ENCODE measurements around the gene TMEM141. TPM values are rescaled to one million over a fixed set of nuclear protein-coding genes. Genes with fewer than 3 reads are reported as not detected.

TMEM141 gene
- total and polyA plus RNA-seq, 10 of the 15 experiments (the other 5 are each of a cell fraction or from before 2014, with no cell fraction given) = 7.8 to 48.6 (median 34.4) TPM

GRCh38 chr9:136776947-136777346 lies 14.2 kb upstream of the TMEM141 start:
- FAIRE-seq (no peak), ATAC-seq (no peak), DNase-seq (ENCODE audit: low read depth, low spot score) (no peak)
- H3K27me3 ChIP-seq (replicated peaks in 1 of 2; ENCODE audit: control insufficient read depth in 2 of 2, insufficient read depth in 2 of 2, low read length in 1 of 2) = peaks cover 0 to 1% of the 10 kb centered on the region in 2 experiments; a peak in 1 of 4 replicates
- 51% methylated on average over 7 of the region's 7 CpGs for WGBS (ENCODE audit: insufficient coverage, insufficient replicate concordance, low lambda C conversion rate, missing lambda C conversion rate)
- no peaks in the 10 kb centered on the region for H4K20me1 ChIP-seq (ENCODE audit: control insufficient read depth, insufficient read depth)
- H3K36me3 ChIP-seq (ENCODE audit: control insufficient read depth in 2 of 2, insufficient read depth in 2 of 2, low read length in 1 of 2) = no peaks in the 10 kb centered on the region
- RAD21 ChIA-PET (ENCODE audit: unreplicated experiment) = interaction anchor here (2.0 kb wide), 3 partner anchors 11 to 252 kb away, joined by 4 to 9 read pairs (median 6); no protein-coding TSS in a partner anchor
- H2AFZ ChIP-seq (ENCODE audit: control insufficient read depth, low read depth, low read length) = peak overlapping the region; percentile 11; the same call in 1 of the 2 replicates
- peaks cover 6% of the 10 kb centered on the region; the same call in 2 of the 3 replicates for H3K9me3 ChIP-seq (replicated peaks; ENCODE audit: control insufficient read depth, insufficient read depth, low read length)
- H3K4me2 ChIP-seq (ENCODE audit: control insufficient read depth, insufficient read depth) = no peak overlapping the region
- no peaks in the 10 kb centered on the region for H3K79me2 ChIP-seq (ENCODE audit: control insufficient read depth, insufficient read depth, low read length)
- POLR2A ChIA-PET = interaction anchor here (0.6 to 1.7 kb wide), 2 partner anchors 11 to 446 kb away, joined by 3 to 5 read pairs; no protein-coding TSS in a partner anchor
- intact Hi-C loops (cut with micrococcal nuclease; ENCODE audit: unreplicated experiment) = no loop called here
- no peak overlapping the region for H3K9ac ChIP-seq (ENCODE audit: control insufficient read depth, insufficient read depth, low read length)
- no peak overlapping the region for H3K4me3 ChIP-seq
- SMC1A ChIA-PET (ENCODE audit: uncharacterized antibody, unreplicated experiment) = interaction anchor here (1.3 to 3.1 kb wide), 2 partner anchors 10 to 259 kb away, joined by 3 to 21 read pairs; no protein-coding TSS in a partner anchor
- BruUV-seq (replicated peaks) = no TSS peak
- H3K4me1 ChIP-seq (ENCODE audit: control insufficient read depth, insufficient read depth, low read length) = no peaks in the 10 kb centered on the region
- CTCF ChIA-PET = interaction anchor here (0.7 to 13.1 kb wide), 8 partner anchors 7 to 258 kb away, joined by 3 to 163 read pairs (median 7); partner anchors contain the start of gene LCN8
- in situ Hi-C loops (cut with MboI) = no loop called here
- H3K27ac ChIP-seq (ENCODE audit: control insufficient read depth, insufficient read depth) = no peak overlapping the region
- no peak for TF ChIP-seq SREBF1 (IDR thresholded peaks at IDR 0.05; ENCODE audit: low read length)

GRCh38 chr9:136777359-136777758 lies 13.8 kb upstream of the TMEM141 start:
- no peak overlapping the region for H3K4me2 ChIP-seq (ENCODE audit: control insufficient read depth, insufficient read depth)
- H3K27ac ChIP-seq (ENCODE audit: control insufficient read depth, insufficient read depth) = no peak overlapping the region
- DNase-seq (ENCODE audit: low read depth, low spot score) (no peak), FAIRE-seq (no peak), ATAC-seq (no peak)
- no peaks in the 10 kb centered on the region for H3K4me1 ChIP-seq (ENCODE audit: control insufficient read depth, insufficient read depth, low read length)
- intact Hi-C loops (cut with micrococcal nuclease; ENCODE audit: unreplicated experiment) (no loop called here), in situ Hi-C loops (cut with MboI) (no loop called here)
- H3K36me3 ChIP-seq (ENCODE audit: control insufficient read depth in 2 of 2, insufficient read depth in 2 of 2, low read length in 1 of 2) = no peaks in the 10 kb centered on the region
- 0 out of 2 replicates have a peak overlapping the region, but pooled peaks have one; percentile 11 for H2AFZ ChIP-seq (ENCODE audit: control insufficient read depth, low read depth, low read length)
- H3K79me2 ChIP-seq (ENCODE audit: control insufficient read depth, insufficient read depth, low read length) = no peaks in the 10 kb centered on the region
- ChIA-PET CTCF (interaction anchor here (0.8 to 13.1 kb wide), 10 partner anchors 8 to 269 kb away, joined by 3 to 163 read pairs (median 6); partner anchors contain the start of genes LCN8 and NPDC1), RAD21 (ENCODE audit: unreplicated experiment) (interaction anchor here (1.7 to 2.0 kb wide), 4 partner anchors 8 to 252 kb away, joined by 4 to 9 read pairs (median 6); no protein-coding TSS in a partner anchor), POLR2A (interaction anchor here (1.0 to 1.7 kb wide), 3 partner anchors 11 to 48 kb away, joined by 3 to 5 read pairs (median 3); no protein-coding TSS in a partner anchor), SMC1A (ENCODE audit: uncharacterized antibody, unreplicated experiment) (interaction anchor here (1.2 to 3.1 kb wide), 2 partner anchors 10 to 13 kb away, joined by 3 to 21 read pairs; partner anchors contain the start of gene TMEM141)
- 46% methylated on average over 10 of the region's 14 CpGs for WGBS (ENCODE audit: insufficient coverage, insufficient replicate concordance, low lambda C conversion rate, missing lambda C conversion rate)
- TF ChIP-seq NR2F1 (conservative IDR thresholded peaks at IDR 0.05) (0 out of 2 replicates have a peak, but pooled peaks have one; percentile 14), YBX1 (IDR thresholded peaks at IDR 0.05) (no peak), FOXM1 (IDR thresholded peaks at IDR 0.05; ENCODE audit: low read depth, low read length) (no peak)
- H3K27me3 ChIP-seq (replicated peaks in 1 of 2; ENCODE audit: control insufficient read depth in 2 of 2, insufficient read depth in 2 of 2, low read length in 1 of 2) = peaks cover 0 to 1% of the 10 kb centered on the region in 2 experiments; a peak in 1 of 4 replicates
- H4K20me1 ChIP-seq (ENCODE audit: control insufficient read depth, insufficient read depth) = no peaks in the 10 kb centered on the region
- H3K4me3 ChIP-seq = no peak overlapping the region
- BruUV-seq (replicated peaks) = no TSS peak
- no peak overlapping the region for H3K9ac ChIP-seq (ENCODE audit: control insufficient read depth, insufficient read depth, low read length)
- peaks cover 6% of the 10 kb centered on the region; the same call in 2 of the 3 replicates for H3K9me3 ChIP-seq (replicated peaks; ENCODE audit: control insufficient read depth, insufficient read depth, low read length)
